ENCODE results near the gene UCK2. TPM values are rescaled to one million over a fixed set of nuclear protein-coding genes. Genes with fewer than 3 reads are reported as not detected.

The UCK2 gene
- total RNA-seq, 1 donor from 2014 or later: 40.9 TPM

GRCh38 chr1:165873481-165873880 is 46.1 kb downstream of the UCK2 start:
- no peak for DNase-seq (ENCODE audit: low spot score in 2 of 2, unreplicated experiment in 2 of 2)
- H3K27ac Mint-ChIP-seq: no peak overlapping the region
- H3K4me1 Mint-ChIP-seq: peaks cover 8% of the 10 kb centered on the region
- H3K9me3 Mint-ChIP-seq: peaks cover 35% of the 10 kb centered on the region
- H3K27me3 Mint-ChIP-seq (ENCODE audit: low read depth): no peaks in the 10 kb centered on the region
- TF ChIP-seq CTCF (IDR thresholded peaks at IDR 0.05; ENCODE audit: unreplicated experiment): no peak
- H3K36me3 Mint-ChIP-seq: peaks cover 28% of the 10 kb centered on the region
- H3K4me3 Mint-ChIP-seq: no peak overlapping the region

GRCh38 chr1:165874643-165875042 is 47.2 kb downstream of the UCK2 start:
- Mint-ChIP-seq H3K36me3 (peaks cover 32% of the 10 kb centered on the region), H3K27ac (no peak overlapping the region), H3K9me3 (peaks cover 40% of the 10 kb centered on the region), H3K27me3 (ENCODE audit: low read depth) (no peaks in the 10 kb centered on the region), H3K4me3 (no peak overlapping the region), H3K4me1 (peaks cover 2% of the 10 kb centered on the region)
- no peak for DNase-seq (ENCODE audit: low spot score in 2 of 2, unreplicated experiment in 2 of 2)
- no peak for TF ChIP-seq CTCF (IDR thresholded peaks at IDR 0.05; ENCODE audit: unreplicated experiment)

- DNase-seq (ENCODE audit: low spot score in 2 of 2, unreplicated experiment in 2 of 2): no peak
- Mint-ChIP-seq H3K4me1 (no peaks in the 10 kb centered on the region), H3K27ac (no peak overlapping the region), H3K36me3 (peaks cover 32% of the 10 kb centered on the region), H3K9me3 (peaks cover 40% of the 10 kb centered on the region), H3K4me3 (no peak overlapping the region), H3K27me3 (ENCODE audit: low read depth) (no peaks in the 10 kb centered on the region)
- no peak for TF ChIP-seq CTCF (IDR thresholded peaks at IDR 0.05; ENCODE audit: unreplicated experiment)
Measured at GRCh38 chr1:165875171-165875570, 47.8 kb downstream of the UCK2 start.

GRCh38 chr1:165875604-165876003 is 48.2 kb downstream of the UCK2 start:
- no peaks in the 10 kb centered on the region for H3K27me3 Mint-ChIP-seq (ENCODE audit: low read depth)

GRCh38 chr1:165876121-165876520 is 48.7 kb downstream of the UCK2 start:
- Mint-ChIP-seq H3K36me3 (peaks cover 31% of the 10 kb centered on the region), H3K27me3 (ENCODE audit: low read depth) (no peaks in the 10 kb centered on the region), H3K4me1 (no peaks in the 10 kb centered on the region), H3K9me3 (peaks cover 40% of the 10 kb centered on the region), H3K4me3 (no peak overlapping the region), H3K27ac (no peak overlapping the region)
- no peak for DNase-seq (ENCODE audit: low spot score in 2 of 2, unreplicated experiment in 2 of 2)
- TF ChIP-seq CTCF (IDR thresholded peaks at IDR 0.05; ENCODE audit: unreplicated experiment): no peak

More at GRCh38 chr1:165875604-165876003, 48.2 kb downstream of the UCK2 start:
- H3K4me3 Mint-ChIP-seq: no peak overlapping the region
- peaks cover 32% of the 10 kb centered on the region for H3K36me3 Mint-ChIP-seq
- H3K4me1 Mint-ChIP-seq: no peaks in the 10 kb centered on the region
- DNase-seq (ENCODE audit: low spot score in 2 of 2, unreplicated experiment in 2 of 2): no peak
- TF ChIP-seq CTCF (IDR thresholded peaks at IDR 0.05; ENCODE audit: unreplicated experiment): no peak
- peaks cover 40% of the 10 kb centered on the region for H3K9me3 Mint-ChIP-seq
- H3K27ac Mint-ChIP-seq: no peak overlapping the region

GRCh38 chr1:165877411-165877810 is 50.0 kb downstream of the UCK2 start:
- H3K4me1 Mint-ChIP-seq: no peaks in the 10 kb centered on the region
- H3K27me3 Mint-ChIP-seq (ENCODE audit: low read depth): no peaks in the 10 kb centered on the region
- H3K27ac Mint-ChIP-seq: no peak overlapping the region
- H3K9me3 Mint-ChIP-seq: peaks cover 35% of the 10 kb centered on the region
- H3K4me3 Mint-ChIP-seq: no peak overlapping the region
- H3K36me3 Mint-ChIP-seq: peaks cover 28% of the 10 kb centered on the region
- DNase-seq (ENCODE audit: low spot score in 2 of 2, unreplicated experiment in 2 of 2): no peak
- TF ChIP-seq CTCF (IDR thresholded peaks at IDR 0.05; ENCODE audit: unreplicated experiment): no peak
